AG09319 (cell line): Measurements from ENCODE around the gene SERINC5.
"Not testable (repeated sequence)": the region's sequence is repeated elsewhere in the genome, so short reads cannot be mapped to it uniquely, and the experiment has no call there.

ENCODE experiments used
- DNase-seq: peaks from one replicate; pipeline ENCODE4 v3.0.0-alpha.2; 2010; ENCODE audit warnings: low read depth; ENCODE audit errors: extremely low read depth
- TF ChIP-seq, protein P1 (sequence below): IDR thresholded peaks from 2 replicates; pipeline ENCODE4 v1.5.1; 2011; ENCODE audit warnings: low read depth, mild to moderate bottlenecking, inconsistent platforms, low read length, moderate library complexity

The SERINC5 gene

DNA sequence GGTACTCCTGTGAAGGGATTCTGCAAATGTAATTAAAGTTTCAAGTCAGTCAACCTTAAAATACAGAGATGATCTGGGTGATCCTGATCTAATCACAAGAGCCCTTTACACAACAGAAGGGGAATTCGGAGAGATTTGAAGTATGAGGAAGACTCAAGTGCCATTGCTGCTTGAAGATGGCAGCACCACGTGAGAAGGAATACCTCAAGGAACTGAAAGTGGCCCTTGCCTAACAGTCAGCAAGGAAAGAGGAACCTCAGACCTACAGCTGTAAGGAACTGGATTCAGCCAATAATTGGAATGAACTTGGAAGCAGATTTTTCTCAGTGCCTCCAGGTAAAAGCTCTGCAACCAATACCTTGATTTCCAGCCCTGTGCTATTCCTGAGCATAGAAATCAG, 133.3 kb downstream of the SERINC5 start:
- TF ChIP-seq, protein P1, sequence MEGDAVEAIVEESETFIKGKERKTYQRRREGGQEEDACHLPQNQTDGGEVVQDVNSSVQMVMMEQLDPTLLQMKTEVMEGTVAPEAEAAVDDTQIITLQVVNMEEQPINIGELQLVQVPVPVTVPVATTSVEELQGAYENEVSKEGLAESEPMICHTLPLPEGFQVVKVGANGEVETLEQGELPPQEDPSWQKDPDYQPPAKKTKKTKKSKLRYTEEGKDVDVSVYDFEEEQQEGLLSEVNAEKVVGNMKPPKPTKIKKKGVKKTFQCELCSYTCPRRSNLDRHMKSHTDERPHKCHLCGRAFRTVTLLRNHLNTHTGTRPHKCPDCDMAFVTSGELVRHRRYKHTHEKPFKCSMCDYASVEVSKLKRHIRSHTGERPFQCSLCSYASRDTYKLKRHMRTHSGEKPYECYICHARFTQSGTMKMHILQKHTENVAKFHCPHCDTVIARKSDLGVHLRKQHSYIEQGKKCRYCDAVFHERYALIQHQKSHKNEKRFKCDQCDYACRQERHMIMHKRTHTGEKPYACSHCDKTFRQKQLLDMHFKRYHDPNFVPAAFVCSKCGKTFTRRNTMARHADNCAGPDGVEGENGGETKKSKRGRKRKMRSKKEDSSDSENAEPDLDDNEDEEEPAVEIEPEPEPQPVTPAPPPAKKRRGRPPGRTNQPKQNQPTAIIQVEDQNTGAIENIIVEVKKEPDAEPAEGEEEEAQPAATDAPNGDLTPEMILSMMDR, result no peak
- no peak for DNase-seq

- TF ChIP-seq, protein P1, result no peak
- DNase-seq, result no peak
Observed at GRCh38 chr5:80119372-80119771, 136.5 kb downstream of the SERINC5 start.

DNA sequence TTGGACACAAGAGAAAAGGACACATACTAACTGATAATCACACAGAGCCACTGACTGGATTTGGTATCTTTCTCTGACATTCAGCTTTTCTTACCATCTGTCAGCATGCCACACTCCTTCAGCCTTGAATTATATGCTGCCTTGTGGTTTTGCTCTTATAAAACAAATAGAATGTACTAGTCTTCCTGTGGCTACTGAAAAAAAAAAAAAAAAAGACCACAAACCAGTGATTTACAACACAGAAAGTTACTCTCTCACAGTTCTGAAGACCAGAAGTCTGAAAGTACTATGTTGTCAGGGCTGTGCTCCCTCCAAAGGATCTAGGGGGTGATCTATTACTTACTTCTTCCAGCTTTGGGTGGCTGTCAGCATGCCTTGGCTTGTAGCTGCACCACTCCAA, 138.4 kb downstream of the SERINC5 start:
- TF ChIP-seq, protein P1, result no peak
- no peak for DNase-seq

DNA sequence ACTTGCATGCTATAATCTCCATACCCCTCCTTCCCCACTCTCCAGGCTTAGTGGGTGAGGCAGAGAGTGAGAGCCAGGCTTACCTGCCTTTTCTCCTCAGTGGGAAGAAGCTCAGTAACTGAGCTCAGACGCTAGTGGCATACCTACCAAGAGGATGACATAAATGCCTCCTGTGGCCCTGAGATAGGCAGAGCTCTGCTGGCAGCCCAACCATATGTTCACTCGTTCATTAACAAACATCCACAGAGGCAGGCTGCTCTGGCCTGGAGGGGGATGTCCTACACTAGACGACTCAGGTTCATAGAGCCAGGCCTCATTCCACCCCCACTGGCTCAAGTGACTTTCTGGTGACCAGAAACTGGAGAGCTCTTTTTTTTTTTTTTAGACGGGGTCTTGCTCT, 139.4 kb downstream of the SERINC5 start:
- TF ChIP-seq, protein P1, result no peak
- no peak for DNase-seq

DNA sequence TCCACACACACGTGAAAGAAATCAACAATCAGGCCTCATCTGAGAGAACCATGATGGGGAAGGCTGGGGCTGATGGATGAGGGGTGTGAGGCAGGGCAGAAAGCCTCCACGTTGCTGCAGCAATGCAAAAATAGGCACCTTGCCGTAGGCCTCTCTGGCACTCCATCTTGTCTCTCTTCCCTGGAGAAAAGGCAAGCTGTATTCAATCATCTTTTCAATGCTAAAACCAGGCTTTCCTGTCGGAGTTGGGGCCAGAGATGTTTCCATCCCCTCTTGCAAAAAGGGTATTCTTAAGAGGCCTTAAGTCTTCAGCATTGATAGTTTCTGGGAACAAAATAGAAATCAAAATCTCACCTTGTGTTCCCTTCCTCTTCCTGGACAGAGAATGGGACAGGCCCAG, 139.8 kb downstream of the SERINC5 start:
- TF ChIP-seq, protein P1, result no peak
- no peak for DNase-seq

DNA sequence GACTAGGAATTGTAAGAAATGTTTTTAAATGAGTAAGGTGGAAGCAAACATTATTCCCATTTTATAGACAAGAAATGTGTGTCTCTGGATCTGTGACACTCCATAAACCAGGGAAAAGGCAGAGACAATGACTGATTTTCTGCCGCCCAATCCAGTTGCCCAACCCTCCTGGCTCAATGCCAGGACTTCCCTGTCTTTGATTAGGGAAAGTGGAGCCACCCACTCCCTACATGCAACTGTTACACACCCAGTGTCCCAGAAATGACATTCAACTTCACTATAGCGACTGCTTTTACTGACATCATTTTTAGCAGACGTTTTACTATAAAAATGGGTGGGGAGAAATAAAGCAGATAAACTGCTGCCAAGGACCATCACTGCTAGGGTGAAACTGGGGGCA, 141.0 kb downstream of the SERINC5 start:
- TF ChIP-seq, protein P1, result no peak

GRCh38 chr5:80111376-80111990, 144.4 kb downstream of the SERINC5 start:
- not testable (repeated sequence) for DNase-seq

More for the DNA sequence above, 141.0 kb downstream of the SERINC5 start:
- no peak for DNase-seq
